ENCODE results near the gene CDKN2A. TPM values are rescaled to one million over a fixed set of nuclear protein-coding genes. Genes with fewer than 3 reads are reported as not detected.

The CDKN2A gene
- polyA plus RNA-seq, 1 of the 3 experiments (the other 2 are of a cell fraction): 41.4 TPM

GRCh38 chr9:21974722-21975409, 19.3 kb downstream of the CDKN2A start:
- no peaks in the 10 kb centered on the region for H3K79me2 ChIP-seq (ENCODE audit: insufficient read depth)
- under 1% methylated on average over 32 of the region's 51 CpGs for WGBS (ENCODE audit: low lambda C conversion rate)
- H2AFZ ChIP-seq (ENCODE audit: low read depth): peak overlapping the region; percentile 69
- POLR2A ChIA-PET: no interaction called here
- no peaks in the 10 kb centered on the region for H3K9me3 ChIP-seq
- H3K4me1 ChIP-seq (ENCODE audit: control insufficient read depth in 1 of 2, insufficient read depth in 2 of 2, low read depth in 1 of 2, low read length in 1 of 2): peaks cover 0 to 4% of the 10 kb centered on the region in 2 experiments; a peak in 1 of 4 replicates
- no peak for TF ChIP-seq YY1 (IDR thresholded peaks at IDR 0.05; ENCODE audit: low read depth)
- TF ChIP-seq RFX5 (IDR thresholded peaks at IDR 0.05; ENCODE audit: low read length): no peak
- no peak for TF ChIP-seq FOSL2 (IDR thresholded peaks at IDR 0.05; ENCODE audit: borderline replicate concordance, low read depth)
- no peak for TF ChIP-seq SMC3 (IDR thresholded peaks at IDR 0.05; ENCODE audit: low read depth, low read length)
- no peak for TF ChIP-seq SIN3A (IDR thresholded peaks at IDR 0.05; ENCODE audit: borderline replicate concordance, low read depth, low read length)
- TF ChIP-seq PBX3 (IDR thresholded peaks at IDR 0.05): no peak
- no peak for TF ChIP-seq RCOR1 (IDR thresholded peaks at IDR 0.05; ENCODE audit: low read length)
- TF ChIP-seq CHD2 (IDR thresholded peaks at IDR 0.05; ENCODE audit: low read length, partially characterized antibody): no peak
- no peak; the same call in 1 of the 2 replicates for TF ChIP-seq MAX (IDR thresholded peaks at IDR 0.05; ENCODE audit: low read depth)
- no peak for TF ChIP-seq ELF1 (IDR thresholded peaks at IDR 0.05)
- TF ChIP-seq MEF2A (IDR thresholded peaks at IDR 0.05; ENCODE audit: borderline replicate concordance, low read depth): no peak
- no peak for TF ChIP-seq POLR2AphosphoS5 (IDR thresholded peaks at IDR 0.05; ENCODE audit: low read depth, low read length)
- no peak for TF ChIP-seq USF1 (IDR thresholded peaks at IDR 0.05; ENCODE audit: borderline replicate concordance, low read depth)
- no peak for TF ChIP-seq CTCF (IDR thresholded peaks at IDR 0.05)
- no peak for TF ChIP-seq MXI1 (IDR thresholded peaks at IDR 0.05; ENCODE audit: low read depth, low read length)
- no peak for TF ChIP-seq FOXM1 (IDR thresholded peaks at IDR 0.05; ENCODE audit: low read depth)
- TF ChIP-seq RXRA (IDR thresholded peaks at IDR 0.05; ENCODE audit: borderline replicate concordance, low read depth): no peak
- no peak for TF ChIP-seq FOXJ3 (CRISPR knock-in tag; IDR thresholded peaks at IDR 0.05)
- H3F3A ChIP-seq (replicated peaks; ENCODE audit: insufficient read depth): peaks cover 11% of the 10 kb centered on the region
- no peaks in the 10 kb centered on the region for H3K36me3 ChIP-seq (replicated peaks in 1 of 2; ENCODE audit: control insufficient read depth in 1 of 2, insufficient read depth in 2 of 2, low read length in 1 of 2)
- peak overlapping the region; percentile 53 to 65 for H3K4me3 ChIP-seq (ENCODE audit: low read depth in 2 of 2, low read length in 1 of 2)
- no peak overlapping the region for H3K27ac ChIP-seq (ENCODE audit: low read depth in 2 of 2, low read length in 1 of 2)
- peak overlapping the region; percentile 26; the same call in 1 of the 2 replicates for H3K9ac ChIP-seq
- no peaks in the 10 kb centered on the region for H4K20me1 ChIP-seq (ENCODE audit: insufficient read depth)
- peaks cover 85% of the 10 kb centered on the region for H3K27me3 ChIP-seq (ENCODE audit: insufficient read depth)
- DNase-seq: peak; percentile 79
- CTCF ChIA-PET: interaction anchor here (1.5 to 1.9 kb wide), 2 partner anchors 161 to 162 kb away, joined by 4 to 6 read pairs; no protein-coding TSS in a partner anchor
- no peaks in the 10 kb centered on the region for H3K9me2 ChIP-seq
- H3K4me2 ChIP-seq: peak overlapping the region; percentile 93

Measured in SK-N-SH (cell line).